NCI-H226 (cell line): ENCODE data around the gene UGT1A8.
"Not testable (repeated sequence)": the region's sequence is repeated elsewhere in the genome, so short reads cannot be mapped to it uniquely, and the experiment has no call there.

ENCODE experiments used
- DNase-seq: peaks from one replicate; pipeline ENCODE4 v3.0.0-alpha.2; 2015

The UGT1A8 gene

DNA sequence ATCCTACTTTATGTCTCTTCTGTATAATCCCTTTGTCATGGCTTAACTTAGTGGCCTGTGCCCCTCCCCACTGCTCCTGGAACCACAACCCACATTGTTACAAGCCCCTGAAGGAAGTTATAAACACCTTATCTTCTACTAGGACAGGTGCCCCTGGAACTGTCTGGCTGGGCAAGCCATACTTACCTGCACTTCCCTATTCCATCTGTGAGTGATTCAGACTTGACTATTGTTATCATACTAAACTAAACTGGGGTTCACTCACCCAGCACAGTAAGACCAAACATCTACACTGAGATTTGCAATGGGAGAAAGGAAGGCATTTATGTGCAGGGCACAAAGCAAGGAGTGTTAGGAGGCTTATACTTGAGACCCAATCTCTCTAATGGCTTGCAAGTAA, 71.6 kb downstream of the UGT1A8 start:
- DNase-seq, result no peak

GRCh38 chr2:233689501-233689900, 72.1 kb downstream of the UGT1A8 start:
- DNase-seq, result peak; percentile 23

DNA sequence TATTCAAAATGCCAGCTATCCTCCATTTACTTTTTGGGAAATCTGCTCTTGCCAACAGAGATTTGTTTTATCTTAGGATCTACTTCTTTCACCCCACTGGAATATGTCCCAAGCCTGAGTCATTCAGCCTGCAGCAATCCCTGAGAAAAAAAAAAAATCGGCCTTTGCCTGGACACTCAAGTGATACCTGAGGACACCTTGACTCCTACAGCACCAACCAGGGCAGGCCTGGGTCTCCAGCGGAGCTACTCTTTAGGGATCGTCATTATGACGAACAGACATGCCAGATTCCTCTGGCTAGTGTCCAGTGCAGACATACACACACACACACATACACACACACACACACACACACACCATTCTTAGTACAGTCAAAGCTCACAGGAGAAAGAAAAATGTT, 73.0 kb downstream of the UGT1A8 start:
- peak; percentile 51 for DNase-seq

DNA sequence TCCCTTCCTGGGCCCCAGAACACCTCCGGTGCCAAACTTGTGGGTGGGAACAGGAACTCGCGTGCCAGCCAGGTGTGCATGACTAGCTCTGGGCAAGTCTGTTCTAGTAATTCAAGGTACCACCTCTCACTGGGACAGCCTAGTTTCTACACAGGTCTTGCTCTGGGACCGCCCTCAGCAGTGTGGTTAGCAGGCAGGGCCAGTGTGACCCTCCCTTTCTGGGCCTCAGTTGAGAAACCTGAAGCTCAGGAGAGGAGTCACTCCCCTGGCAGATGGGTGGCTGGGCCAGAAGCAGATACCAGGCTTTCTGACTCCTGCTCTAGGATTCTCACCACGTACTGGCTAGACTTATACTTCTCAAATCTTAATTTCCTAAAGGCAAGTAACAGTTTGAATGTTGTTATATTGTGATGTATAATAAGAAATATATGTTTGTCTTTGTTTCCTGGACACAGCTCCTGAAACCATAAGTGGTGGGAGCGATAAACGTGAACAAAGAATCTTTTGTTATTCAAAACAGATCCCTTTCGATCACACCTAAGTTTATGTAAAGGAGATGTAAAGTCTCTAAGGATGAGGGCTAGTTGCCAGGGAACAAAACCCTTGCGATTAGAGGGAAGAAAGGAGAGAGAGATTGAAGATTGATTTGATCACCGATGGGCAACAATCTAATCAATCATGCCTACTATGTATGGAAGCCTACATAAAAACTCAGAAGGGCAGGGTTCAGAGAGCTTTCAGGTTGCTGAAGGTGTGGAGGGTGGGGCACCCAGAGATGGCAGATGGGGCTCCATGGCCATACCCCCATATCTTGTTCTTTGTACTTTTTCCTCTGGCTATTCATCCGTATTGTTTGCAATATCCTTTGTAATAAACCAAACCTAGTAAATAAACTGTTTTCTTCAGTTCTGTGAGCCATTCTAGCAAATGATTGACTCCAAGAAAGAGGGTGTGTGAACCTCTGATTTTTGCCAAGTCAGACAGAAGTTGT, 74.3 kb downstream of the UGT1A8 start:
- no peak for DNase-seq

GRCh38 chr2:233692648-233693047, 75.2 kb downstream of the UGT1A8 start, which contains the start of gene UGT1A6:
TSS of gene UGT1A6 (plus strand) at chr2:233692890. CDS start at chr2:233693005, 115 bp downstream.
- no peak for DNase-seq

- no peak for DNase-seq
Measured at GRCh38 chr2:233693963-233694362, 76.5 kb downstream of the UGT1A8 start.

- no peak for DNase-seq
Measured at GRCh38 chr2:233698740-233699139, 81.3 kb downstream of the UGT1A8 start.

GRCh38 chr2:233699424-233700027, 82.1 kb downstream of the UGT1A8 start:
- no peak for DNase-seq

DNA sequence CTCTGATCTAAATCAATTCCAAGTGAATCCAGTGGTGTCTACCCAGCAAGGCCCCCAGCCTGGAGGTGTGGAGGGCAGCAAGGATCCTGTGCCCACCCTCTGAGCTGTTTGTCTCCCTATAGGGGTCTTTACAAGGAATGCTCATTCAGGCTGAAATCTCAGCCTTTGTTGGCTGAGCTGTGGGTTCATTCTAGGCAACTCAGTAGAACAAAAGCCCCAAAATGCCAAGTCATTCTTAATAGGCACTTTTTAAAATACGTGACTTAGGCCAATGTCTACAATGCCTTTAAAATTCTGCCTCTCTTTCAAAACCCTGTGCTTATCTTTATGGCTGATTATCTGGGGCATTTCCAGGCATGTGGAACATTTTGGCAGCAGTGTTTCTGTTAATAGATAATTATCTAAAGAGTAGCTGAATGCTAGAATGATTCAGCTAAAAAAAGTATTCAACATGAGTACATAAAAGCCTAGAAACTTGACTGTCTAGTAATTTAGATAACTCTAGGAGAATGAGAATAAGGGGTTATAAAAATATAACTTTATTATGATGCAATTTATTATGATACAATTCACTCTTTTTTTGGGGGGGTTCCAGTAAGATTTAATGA, 82.7 kb downstream of the UGT1A8 start:
- peak; percentile 86 for DNase-seq

GRCh38 chr2:233700842-233701241, 83.4 kb downstream of the UGT1A8 start:
- DNase-seq, result not testable (repeated sequence)

DNA sequence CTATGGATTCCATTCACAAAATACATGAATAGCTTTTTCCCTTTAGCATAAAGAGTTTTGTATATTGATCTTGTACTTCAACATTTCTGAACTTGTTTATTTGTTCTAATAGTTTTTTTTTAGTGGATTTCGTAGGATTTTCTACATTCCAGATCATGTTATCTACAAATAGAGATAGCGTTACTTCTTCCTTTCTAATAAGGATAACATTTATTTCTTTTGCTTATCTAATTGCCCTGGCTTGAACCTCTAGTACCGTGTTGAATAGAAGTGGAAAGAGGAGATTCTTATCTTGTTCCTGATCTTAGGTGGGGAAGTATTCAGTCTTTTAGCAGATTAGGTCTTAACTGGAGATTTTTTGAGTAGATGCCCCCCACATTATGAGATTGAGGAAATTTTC, 84.8 kb downstream of the UGT1A8 start:
- no peak for DNase-seq

DNA sequence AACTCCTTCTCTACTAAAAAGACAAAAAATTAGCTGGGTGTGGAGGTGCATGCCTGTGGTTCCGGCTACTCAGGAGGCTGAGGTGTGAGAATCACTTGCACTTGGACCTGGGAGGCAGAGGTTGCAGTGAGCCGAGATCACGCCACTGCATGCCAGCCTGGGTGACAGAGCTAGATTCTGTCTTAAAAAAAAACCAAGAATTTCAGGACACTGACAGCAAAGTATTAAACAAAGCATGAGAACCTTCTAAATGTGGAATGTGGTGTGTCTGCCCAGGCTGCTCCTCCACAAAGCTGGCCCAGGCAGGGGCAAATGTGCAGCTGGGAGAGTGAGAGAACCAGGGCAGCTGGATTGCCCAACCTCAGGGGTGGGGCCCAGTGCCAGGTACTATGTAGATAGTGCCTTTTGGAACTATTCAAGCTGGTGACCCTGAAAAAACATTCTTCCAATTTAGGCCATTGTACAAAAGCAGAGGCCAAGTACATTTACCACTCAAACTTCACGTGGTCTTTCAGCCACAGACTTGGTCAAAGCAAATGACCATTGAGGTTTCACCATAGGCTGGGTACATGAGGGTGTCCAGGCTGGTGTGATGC, 88.6 kb downstream of the UGT1A8 start:
- DNase-seq, result peak; percentile 90

GRCh38 chr2:233706720-233707119, 89.3 kb downstream of the UGT1A8 start:
- peak; percentile 95 for DNase-seq

GRCh38 chr2:233707940-233708644, 90.7 kb downstream of the UGT1A8 start:
- DNase-seq, result peak; percentile 67

- no peak for DNase-seq
Measured at GRCh38 chr2:233708942-233709341, 91.5 kb downstream of the UGT1A8 start.

GRCh38 chr2:233711312-233712008, 94.0 kb downstream of the UGT1A8 start:
- DNase-seq, result peak; percentile 69

- no peak for DNase-seq
Measured at GRCh38 chr2:233712611-233713261, 95.3 kb downstream of the UGT1A8 start, which contains the start of gene UGT1A5. TSS of gene UGT1A5 (plus strand) at chr2:233712907. CDS start at chr2:233712992, 85 bp downstream.

DNA sequence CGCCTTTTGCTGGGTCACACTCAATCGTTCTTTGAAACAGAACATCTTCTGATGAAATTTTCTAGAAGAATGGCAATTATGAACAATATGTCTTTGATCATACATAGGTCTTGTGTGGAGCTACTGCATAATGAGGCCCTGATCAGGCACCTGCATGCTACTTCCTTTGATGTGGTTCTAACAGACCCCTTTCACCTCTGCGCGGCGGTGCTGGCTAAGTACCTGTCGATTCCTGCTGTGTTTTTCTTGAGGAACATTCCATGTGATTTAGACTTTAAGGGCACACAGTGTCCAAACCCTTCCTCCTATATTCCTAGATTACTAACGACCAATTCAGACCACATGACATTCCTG, 95.8 kb downstream of the UGT1A8 start:
- DNase-seq, result no peak

- DNase-seq, result no peak
Measured at GRCh38 chr2:233714121-233714520, 96.7 kb downstream of the UGT1A8 start.

DNA sequence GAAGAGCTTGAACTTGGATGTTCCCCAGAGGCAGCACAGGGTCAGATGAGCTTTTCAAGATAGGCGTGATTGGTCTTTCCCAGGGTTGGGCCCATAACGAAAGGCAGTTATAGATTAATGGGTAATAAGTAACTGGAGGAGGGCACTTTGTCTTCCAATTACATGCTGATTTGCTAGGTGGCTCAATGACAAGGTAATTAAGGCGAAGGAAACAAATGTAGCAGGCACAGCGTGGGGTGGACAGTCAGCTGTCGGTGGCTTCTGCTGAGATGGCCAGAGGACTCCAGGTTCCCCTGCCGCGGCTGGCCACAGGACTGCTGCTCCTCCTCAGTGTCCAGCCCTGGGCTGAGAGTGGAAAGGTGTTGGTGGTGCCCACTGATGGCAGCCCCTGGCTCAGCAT, 101.1 kb downstream of the UGT1A8 start, which contains the start of gene UGT1A4:
Gene UGT1A4 (plus strand): TSS at position 185 of the 400 bp plus-strand sequence. CDS start 85 bp downstream, at position 270.
- no peak for DNase-seq

DNA sequence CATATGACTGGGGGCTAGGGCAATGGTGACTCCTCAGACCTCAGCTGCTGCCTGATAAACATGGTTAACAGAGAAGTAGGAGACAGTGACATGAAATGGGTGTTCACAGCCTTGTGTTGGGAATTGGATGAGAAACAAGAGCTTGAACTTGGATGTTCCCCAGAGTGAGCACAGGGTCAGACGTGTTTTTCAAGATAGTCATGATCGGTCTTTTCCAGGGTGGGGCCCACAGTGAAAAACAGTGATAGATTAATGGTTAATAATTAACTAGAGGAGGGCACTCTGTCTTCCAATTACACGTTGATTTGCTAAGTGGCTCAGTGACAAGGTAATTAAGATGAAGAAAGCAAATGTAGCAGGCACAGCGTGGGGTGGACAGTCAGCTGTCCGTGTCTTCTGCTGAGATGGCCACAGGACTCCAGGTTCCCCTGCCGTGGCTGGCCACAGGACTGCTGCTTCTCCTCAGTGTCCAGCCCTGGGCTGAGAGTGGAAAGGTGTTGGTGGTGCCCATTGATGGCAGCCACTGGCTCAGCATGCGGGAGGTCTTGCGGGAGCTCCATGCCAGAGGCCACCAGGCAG, 111.4 kb downstream of the UGT1A8 start, which contains the start of gene UGT1A3:
Gene UGT1A3 (plus strand): TSS at position 320 of the 579 bp plus-strand sequence. CDS start 85 bp downstream, at position 405.
- no peak for DNase-seq
